Gastrocnemius medialis (tissue), 4 donors: ENCODE results near the gene MAFF. TPM values are rescaled to one million over a fixed set of nuclear protein-coding genes. Genes with fewer than 3 reads are reported as not detected.
A peak's percentile ranks its signal among the peaks of the same experiment; 100 is the strongest.
"Not testable (repeated sequence)": the region's sequence is repeated elsewhere in the genome, so short reads cannot be mapped to it uniquely, and the experiment has no call there.

Experiments used
- ATAC-seq, 2 donors: fragments of 150-250 bp; one replicate each; pipeline ENCODE4 v1.9.1; 2016
- DNase-seq, 2 donors: peaks; one replicate each; pipeline ENCODE4 v3.0.0-alpha.2; 2019
- H3K27ac ChIP-seq, 4 donors: fragments of 200-600 bp; sonication (generic); 1 replicate in 1 of 4; 2 replicates in 3 of 4; pipeline ENCODE4 v1.5.1; 2016 to 2018; ENCODE audit warnings: mild to moderate bottlenecking in 2 of 4, moderate library complexity in 1 of 4
- H3K27me3 ChIP-seq, 3 donors: fragments of 200-600 bp; sonication (generic) in 2 of 3; 1 replicate in 1 of 3; 2 replicates in 2 of 3; pipeline versions ENCODE4 v1.5.1 to v1.6.0; 2016 to 2019; ENCODE audit warnings: mild to moderate bottlenecking in 1 of 3, moderate library complexity in 1 of 3
- H3K36me3 ChIP-seq, 2 donors: fragments of 200-600 bp; sonication (generic) in 1 of 2; one replicate each; pipeline ENCODE4 v1.5.1; 2017 to 2018
- H3K4me1 ChIP-seq, 2 donors: fragments of 200-600 bp; sonication (generic) in 1 of 2; one replicate each; pipeline ENCODE4 v1.5.1; 2016 to 2017; ENCODE audit warnings: mild to moderate bottlenecking in 2 of 2
- H3K4me3 ChIP-seq, 4 donors: fragments of 200-600 bp; sonication (generic) in 3 of 4; 1 replicate in 1 of 4; 2 replicates in 3 of 4; pipeline ENCODE4 v1.5.1; 2016 to 2019; ENCODE audit warnings: mild to moderate bottlenecking in 2 of 4
- H3K9me3 ChIP-seq, 3 donors: fragments of 200-600 bp; sonication (generic) in 2 of 3; 1 replicate in 1 of 3; 2 replicates in 2 of 3; pipeline ENCODE4 v1.5.1; 2016 to 2019
- CTCF ChIP-seq, 5 experiments: fragments of 450-650 bp in 3 of 5; fragments of 200-600 bp in 2 of 5; sonication (generic) in 2 of 5; IDR thresholded peaks in 4 of 5; conservative IDR thresholded peaks in 1 of 5; 1 replicate in 4 of 5; 2 replicates in 1 of 5; pipeline ENCODE4 v1.5.1; 2016 to 2019; ENCODE audit warnings: antibody characterized with exemption in 5 of 5, mild to moderate bottlenecking in 3 of 5, moderate library complexity in 3 of 5
- POLR2A ChIP-seq, 2 donors: fragments of 450-650 bp; IDR thresholded peaks; one replicate each; pipeline ENCODE4 v1.6.1; 2017; ENCODE audit warnings: antibody characterized with exemption in 2 of 2, mild to moderate bottlenecking in 2 of 2, moderate library complexity in 2 of 2
- in situ Hi-C, 4 donors: fragments of 200-750 bp; cut with MboI; loops; one replicate each; pipeline versions ENCODE4 v1.15.0 to v1.8.0; 2017; ENCODE audit warnings: low sequenced_read_pairs in 4 of 4
- intact Hi-C: fragments of 100-400 bp; cut with DNase I; formaldehyde crosslinking; loops from one replicate; pipeline ENCODE4 v1.15.1; 2023; ENCODE audit warnings: low total_unique reads
- total RNA-seq, 4 donors: library from RNA; depleted of rRNA; stranded (reverse); fragments of >200 nt; gene quantifications; one replicate each; pipeline versions ENCODE4 v1.1.0 to v1.2.3, GENCODE V29; 2016

Gene MAFF
- total RNA-seq, 4 donors from 2014 or later, result 19.3 to 448 (median 33.4) TPM

DNA sequence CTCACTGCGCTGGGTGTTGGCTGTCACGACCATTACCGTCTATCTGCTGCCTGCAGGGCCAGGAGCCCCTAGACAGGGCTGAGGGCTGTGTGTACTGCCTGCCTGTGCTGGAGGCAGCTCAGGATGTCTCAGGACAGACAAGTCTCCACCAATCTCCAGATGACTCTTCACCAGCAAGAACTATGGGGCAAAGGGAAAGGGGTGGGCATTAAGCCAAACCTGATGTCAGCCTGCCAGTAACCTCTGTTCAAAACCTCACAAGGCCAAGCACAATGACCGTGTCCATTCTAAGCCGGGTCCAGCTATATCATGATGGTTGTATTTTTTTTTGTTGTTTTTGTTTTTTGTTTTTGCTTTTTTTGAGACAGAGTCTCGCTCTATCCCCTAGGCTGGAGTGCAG lies 31.6 kb downstream of the MAFF start:
- peaks cover 0 to 34% of the 10 kb centered on the region in 2 donors for H3K36me3 ChIP-seq
- intact Hi-C loops (loop anchor here (5.0 kb wide), 1 partner anchor 1264 kb away; no protein-coding TSS in a partner anchor), in situ Hi-C loops (loop anchor here in 2 of 4 donors (10.0 to 25.0 kb wide), 2 partner anchors 119 to 121 kb away; partner anchors contain the start of gene BAIAP2L2 (in 2 of the 2))
- DNase-seq (no peak), ATAC-seq (no peak)
- H3K4me1 ChIP-seq, result peaks cover 28 to 35% of the 10 kb centered on the region in 2 donors
- no peaks in the 10 kb centered on the region for H3K27me3 ChIP-seq
- H3K27ac ChIP-seq, result peak overlapping the region in 1 of 4 donors; percentile 4
- no peaks in the 10 kb centered on the region for H3K9me3 ChIP-seq
- no peak overlapping the region for H3K4me3 ChIP-seq
- TF ChIP-seq POLR2A (IDR thresholded peaks at IDR 0.05), result no peak
- TF ChIP-seq CTCF (IDR thresholded peaks at IDR 0.05 in 4 of 5, conservative IDR thresholded peaks at IDR 0.05 in 1 of 5), result no peak

DNA sequence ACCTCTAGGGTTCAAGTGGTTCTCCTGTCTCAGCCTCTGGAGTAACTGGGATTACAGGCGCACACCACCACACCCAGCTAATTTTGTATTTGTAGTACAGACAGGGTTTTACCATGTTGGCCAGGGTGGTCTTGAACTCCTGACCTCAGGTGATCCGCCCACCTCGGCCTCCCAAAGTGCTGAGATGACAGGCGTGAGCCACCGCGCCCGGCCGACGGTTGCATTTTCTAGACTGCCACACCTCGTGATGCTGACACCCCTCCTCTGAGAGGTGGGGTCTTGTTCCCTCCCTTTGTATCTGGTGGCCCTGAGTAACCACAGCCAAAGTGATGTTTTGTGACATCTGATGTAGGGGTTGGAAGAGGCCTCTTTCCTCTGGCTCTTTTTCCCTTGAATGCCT lies 32.1 kb downstream of the MAFF start:
- H3K4me1 ChIP-seq, result peaks cover 31 to 39% of the 10 kb centered on the region in 2 donors
- peaks cover 0 to 34% of the 10 kb centered on the region in 2 donors for H3K36me3 ChIP-seq
- H3K4me3 ChIP-seq, H3K27me3 ChIP-seq, ATAC-seq, DNase-seq, H3K9me3 ChIP-seq: not testable (repeated sequence)
- intact Hi-C loops (loop anchor here (5.0 kb wide), 1 partner anchor 1263 kb away; no protein-coding TSS in a partner anchor), in situ Hi-C loops (loop anchor here in 2 of 4 donors (10.0 to 25.0 kb wide), 2 partner anchors 119 to 122 kb away; partner anchors contain the start of gene BAIAP2L2 (in 2 of the 2))
- H3K27ac ChIP-seq, result peak overlapping the region in 1 of 4 donors; percentile 4

- intact Hi-C loops (loop anchor here (5.0 kb wide), 1 partner anchor 123 kb away; the partner anchor contains the start of gene BAIAP2L2), in situ Hi-C loops (loop anchor here in 2 of 4 donors (10.0 to 25.0 kb wide), 2 partner anchors 121 to 123 kb away; partner anchors contain the start of gene BAIAP2L2 (in 2 of the 2))
Observed at GRCh38 chr22:38235240-38235850, 33.6 kb downstream of the MAFF start.

GRCh38 chr22:38236786-38237185 lies 35.0 kb downstream of the MAFF start:
- H3K4me3 ChIP-seq, result no peak overlapping the region
- H3K4me1 ChIP-seq, result peaks cover 52 to 67% of the 10 kb centered on the region in 2 donors
- DNase-seq, result no peak
- in situ Hi-C loops, result loop anchor here in 2 of 4 donors (10.0 to 25.0 kb wide), 2 partner anchors 122 to 124 kb away; partner anchors contain the start of gene BAIAP2L2 (in 2 of the 2)
- H3K27ac ChIP-seq, result peak overlapping the region; percentile 2 to 45 (median 40)
- ATAC-seq, result no peak
- no peak for TF ChIP-seq CTCF (IDR thresholded peaks at IDR 0.05 in 4 of 5, conservative IDR thresholded peaks at IDR 0.05 in 1 of 5)
- TF ChIP-seq POLR2A (IDR thresholded peaks at IDR 0.05), result no peak
- H3K36me3 ChIP-seq, result peaks cover 0 to 17% of the 10 kb centered on the region in 2 donors
- no peaks in the 10 kb centered on the region for H3K9me3 ChIP-seq
- no peaks in the 10 kb centered on the region for H3K27me3 ChIP-seq
- intact Hi-C loops, result loop anchor here (5.0 kb wide), 1 partner anchor 124 kb away; the partner anchor contains the start of gene BAIAP2L2

More at GRCh38 chr22:38235240-38235850, 33.6 kb downstream of the MAFF start:
- no peak for DNase-seq
- Histone ChIP-seq H3K4me1 (peaks cover 41 to 54% of the 10 kb centered on the region in 2 donors), H3K36me3 (peaks cover 0 to 31% of the 10 kb centered on the region in 2 donors), H3K4me3 (no peak overlapping the region), H3K27ac (no peak overlapping the region), H3K9me3 (no peaks in the 10 kb centered on the region), H3K27me3 (no peaks in the 10 kb centered on the region)
- no peak for TF ChIP-seq POLR2A (IDR thresholded peaks at IDR 0.05)
- no peak for TF ChIP-seq CTCF (IDR thresholded peaks at IDR 0.05 in 4 of 5, conservative IDR thresholded peaks at IDR 0.05 in 1 of 5)
- no peak for ATAC-seq

DNA sequence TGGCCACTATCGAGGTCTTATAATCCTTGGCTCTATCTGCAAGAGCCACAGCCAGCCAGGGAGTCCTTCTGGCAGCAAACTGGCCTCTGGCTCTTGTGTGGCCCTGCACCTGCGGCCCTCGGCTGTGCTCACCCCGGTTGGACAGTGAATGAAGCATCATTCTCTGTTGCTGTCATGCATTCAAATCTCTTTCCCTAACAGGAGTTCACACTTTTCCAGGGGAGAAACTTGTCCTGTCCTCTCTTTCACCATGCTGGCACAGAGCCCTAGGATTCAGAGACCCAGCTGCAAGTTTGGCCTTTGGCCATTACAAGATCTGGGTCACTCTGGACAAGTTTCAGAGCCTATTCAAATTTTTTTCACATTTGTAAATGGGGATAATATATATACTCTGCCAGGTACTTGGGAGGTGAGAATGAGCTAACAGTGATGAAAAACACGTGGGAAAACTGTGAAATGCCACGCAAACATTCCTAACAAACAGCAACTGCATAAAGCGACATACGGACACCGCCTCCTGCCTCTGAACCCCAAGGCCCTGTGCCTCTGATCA lies 36.8 kb downstream of the MAFF start:
- Histone ChIP-seq H3K27me3 (no peaks in the 10 kb centered on the region), H3K27ac (peak overlapping the region; percentile 20 to 61 (median 46)), H3K4me1 (peaks cover 52 to 64% of the 10 kb centered on the region in 2 donors), H3K36me3 (peaks cover 0 to 11% of the 10 kb centered on the region in 2 donors), H3K4me3 (no peak overlapping the region), H3K9me3 (no peaks in the 10 kb centered on the region)
- in situ Hi-C loops, result loop anchor here in 2 of 4 donors (10.0 to 25.0 kb wide), 2 partner anchors 124 to 126 kb away; partner anchors contain the start of gene BAIAP2L2 (in 2 of the 2)
- intact Hi-C loops, result loop anchor here (5.0 kb wide), 1 partner anchor 126 kb away; the partner anchor contains the start of gene BAIAP2L2
- no peak for DNase-seq
- TF ChIP-seq POLR2A (IDR thresholded peaks at IDR 0.05) (no peak), CTCF (IDR thresholded peaks at IDR 0.05 in 4 of 5, conservative IDR thresholded peaks at IDR 0.05 in 1 of 5) (no peak)
- ATAC-seq, result no peak
